ENCODE results near the gene MIDN.

Gene MIDN

DNA sequence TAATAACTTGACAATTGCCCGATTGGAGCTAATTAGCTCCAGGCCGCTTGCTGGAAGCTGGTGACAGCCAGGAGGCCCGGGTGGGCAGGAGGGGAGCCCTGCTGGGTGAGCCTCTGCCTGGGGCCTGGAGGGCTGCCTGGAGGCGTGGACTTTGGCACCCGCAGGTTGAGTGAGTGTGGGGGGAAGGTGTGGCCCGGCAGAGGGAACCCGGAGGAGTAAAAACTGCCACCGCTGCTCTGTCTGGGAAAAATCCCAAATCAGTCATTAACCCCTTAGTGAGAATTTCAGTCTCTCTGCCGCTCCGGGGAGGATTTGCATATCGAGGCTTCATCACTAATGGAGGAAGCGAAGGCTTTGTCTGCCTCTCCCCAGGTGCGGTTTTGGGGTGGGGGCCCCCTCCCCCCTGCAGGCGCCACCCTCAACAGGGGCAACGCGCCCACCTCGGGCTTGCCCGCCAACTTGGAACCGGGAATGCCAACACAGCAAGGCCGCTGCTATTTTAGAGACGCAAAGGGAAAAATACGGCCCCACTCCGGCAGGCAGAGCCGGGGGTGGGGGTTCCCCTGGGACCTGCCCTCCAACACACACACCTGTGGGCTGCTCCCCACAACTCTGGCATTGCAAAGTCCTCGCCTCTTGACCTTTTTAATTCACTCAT lies 43.5 kb downstream of the MIDN start:
- Histone ChIP-seq H3K9me3 (replicated peaks; ENCODE audit: insufficient read depth, low read length) (no peaks in the 10 kb centered on the region), H3K4me3 (ENCODE audit: low read length) (no peak overlapping the region), H3K4me2 (ENCODE audit: low read depth, low read length) (peak overlapping the region; percentile 10; the same call in 1 of the 2 replicates), H3K27me3 (replicated peaks; ENCODE audit: insufficient read depth, low read length) (peaks cover 98% of the 10 kb centered on the region), H3K27ac (ENCODE audit: low read length) (no peak overlapping the region), H4K20me1 (ENCODE audit: insufficient read depth, low read length) (no peaks in the 10 kb centered on the region), H3K9ac (ENCODE audit: low read length) (no peak overlapping the region), H3F3A (ENCODE audit: insufficient read depth, low read length) (no peaks in the 10 kb centered on the region), H2AFZ (ENCODE audit: low read length) (no peak overlapping the region), H3K4me1 (ENCODE audit: low read length) (no peaks in the 10 kb centered on the region), H3K79me2 (ENCODE audit: low read length) (no peaks in the 10 kb centered on the region), H3K36me3 (replicated peaks; ENCODE audit: insufficient read depth, low read length) (no peaks in the 10 kb centered on the region), H3K9me2 (replicated peaks; ENCODE audit: insufficient read depth, low read length) (no peaks in the 10 kb centered on the region)
- TF ChIP-seq EZH2 (optimal IDR thresholded peaks at IDR 0.05; ENCODE audit: low read depth, low read length) (peak; percentile 81), CTCF (IDR thresholded peaks at IDR 0.05; ENCODE audit: low read length) (no peak), EZH2phosphoT487 (IDR thresholded peaks at IDR 0.05; ENCODE audit: low read length) (0 out of 2 replicates have a peak, but pooled peaks have one; percentile 79)
- no peak for DNase-seq

DNA sequence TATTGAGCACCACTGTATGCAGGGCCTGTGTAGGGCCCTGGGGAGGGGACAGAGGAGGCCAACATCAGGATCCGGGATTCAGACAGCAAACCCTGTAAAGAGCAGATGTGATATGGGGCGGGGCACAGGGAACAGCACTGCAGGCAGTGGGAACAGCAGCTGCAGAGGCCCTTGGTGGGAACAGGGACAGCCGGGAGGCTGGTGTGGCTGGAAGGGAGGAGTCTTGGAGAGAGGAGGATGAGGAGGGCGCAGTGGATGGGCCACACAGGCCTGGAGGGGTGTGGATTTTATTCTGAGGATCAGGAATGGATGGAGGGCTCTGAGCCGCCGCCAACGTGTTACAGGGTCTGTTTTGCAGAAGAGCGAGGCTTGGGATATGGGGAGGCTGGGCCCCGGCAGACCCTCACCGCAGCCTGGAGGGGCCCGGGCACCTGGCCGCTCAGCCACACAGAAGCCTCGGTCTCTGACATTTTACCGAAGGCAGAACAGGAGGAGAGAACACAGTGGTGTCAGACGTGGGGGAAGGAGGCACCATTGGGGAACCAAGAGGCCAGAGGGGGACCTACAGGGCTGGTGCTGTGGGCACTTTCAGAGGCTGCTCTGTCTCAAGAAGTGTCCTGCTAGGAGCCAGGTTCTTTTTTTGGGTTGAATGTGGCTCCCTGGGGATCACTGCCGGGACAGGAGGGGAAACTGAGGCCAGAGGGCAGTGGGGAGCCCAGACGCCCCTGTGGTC lies 44.2 kb downstream of the MIDN start:
- Histone ChIP-seq H3K4me1 (ENCODE audit: low read length) (no peaks in the 10 kb centered on the region), H4K20me1 (ENCODE audit: insufficient read depth, low read length) (no peaks in the 10 kb centered on the region), H3F3A (ENCODE audit: insufficient read depth, low read length) (no peaks in the 10 kb centered on the region), H3K9me2 (replicated peaks; ENCODE audit: insufficient read depth, low read length) (no peaks in the 10 kb centered on the region), H3K9me3 (replicated peaks; ENCODE audit: insufficient read depth, low read length) (no peaks in the 10 kb centered on the region), H3K36me3 (replicated peaks; ENCODE audit: insufficient read depth, low read length) (no peaks in the 10 kb centered on the region), H3K27me3 (replicated peaks; ENCODE audit: insufficient read depth, low read length) (peaks cover 98% of the 10 kb centered on the region), H3K4me2 (ENCODE audit: low read depth, low read length) (0 out of 2 replicates have a peak overlapping the region, but pooled peaks have one; percentile 10), H3K27ac (ENCODE audit: low read length) (no peak overlapping the region), H3K4me3 (ENCODE audit: low read length) (no peak overlapping the region), H3K79me2 (ENCODE audit: low read length) (no peaks in the 10 kb centered on the region), H2AFZ (ENCODE audit: low read length) (no peak overlapping the region), H3K9ac (ENCODE audit: low read length) (no peak overlapping the region)
- 0 out of 2 replicates have a peak, but pooled peaks have one; percentile 44 for TF ChIP-seq EZH2phosphoT487 (IDR thresholded peaks at IDR 0.05; ENCODE audit: low read length)
- no peak for TF ChIP-seq CTCF (IDR thresholded peaks at IDR 0.05; ENCODE audit: low read length)
- TF ChIP-seq EZH2 (optimal IDR thresholded peaks at IDR 0.05; ENCODE audit: low read depth, low read length) = no peak
- no peak for DNase-seq

GRCh38 chr19:1293782-1294604 lies 45.6 kb downstream of the MIDN start:
- peaks cover 98% of the 10 kb centered on the region for H3K27me3 ChIP-seq (replicated peaks; ENCODE audit: insufficient read depth, low read length)
- H3K9me2 ChIP-seq (replicated peaks; ENCODE audit: insufficient read depth, low read length) = no peaks in the 10 kb centered on the region
- H4K20me1 ChIP-seq (ENCODE audit: insufficient read depth, low read length) = no peaks in the 10 kb centered on the region
- no peaks in the 10 kb centered on the region for H3K4me1 ChIP-seq (ENCODE audit: low read length)
- no peaks in the 10 kb centered on the region for H3F3A ChIP-seq (ENCODE audit: insufficient read depth, low read length)
- H3K36me3 ChIP-seq (replicated peaks; ENCODE audit: insufficient read depth, low read length) = no peaks in the 10 kb centered on the region
- H3K9ac ChIP-seq (ENCODE audit: low read length) = no peak overlapping the region
- H2AFZ ChIP-seq (ENCODE audit: low read length) = no peak overlapping the region
- no peaks in the 10 kb centered on the region for H3K79me2 ChIP-seq (ENCODE audit: low read length)
- H3K27ac ChIP-seq (ENCODE audit: low read length) = no peak overlapping the region
- no peaks in the 10 kb centered on the region for H3K9me3 ChIP-seq (replicated peaks; ENCODE audit: insufficient read depth, low read length)
- DNase-seq = no peak
- H3K4me2 ChIP-seq (ENCODE audit: low read depth, low read length) = no peak overlapping the region
- no peak overlapping the region for H3K4me3 ChIP-seq (ENCODE audit: low read length)
- TF ChIP-seq EZH2 (optimal IDR thresholded peaks at IDR 0.05; ENCODE audit: low read depth, low read length) (no peak), EZH2phosphoT487 (IDR thresholded peaks at IDR 0.05; ENCODE audit: low read length) (no peak), CTCF (IDR thresholded peaks at IDR 0.05; ENCODE audit: low read length) (no peak)

All from MM.1S (cell line).